Left lobe of liver (tissue), 2 donors: Measurements from ENCODE around the gene DLL4. TPM values are rescaled to one million over a fixed set of nuclear protein-coding genes. Genes with fewer than 3 reads are reported as not detected.

Experiments
- ATAC-seq: fragments of 200-7000 bp; cut with Tn5 transposase; one replicate; pipeline ENCODE4 v1.9.1; 2020; ENCODE audit warnings: mild to moderate bottlenecking, moderate library complexity
- DNase-seq: peaks from one replicate; pipeline ENCODE4 v3.0.0-alpha.2; 2020; ENCODE audit warnings: low spot score
- total RNA-seq: library from RNA; stranded (reverse); gene quantifications from one replicate; pipeline ENCODE4 v1.2.1, GENCODE V29; 2021
- donor health status: DM: no; HTN: no; CAD: no; lungs with moderate emphysema.
- donor health status: DM: no; HTN: yes; CAD: no.

Gene DLL4
- total RNA-seq, 1 donor from 2014 or later: 3.7 TPM

DNA sequence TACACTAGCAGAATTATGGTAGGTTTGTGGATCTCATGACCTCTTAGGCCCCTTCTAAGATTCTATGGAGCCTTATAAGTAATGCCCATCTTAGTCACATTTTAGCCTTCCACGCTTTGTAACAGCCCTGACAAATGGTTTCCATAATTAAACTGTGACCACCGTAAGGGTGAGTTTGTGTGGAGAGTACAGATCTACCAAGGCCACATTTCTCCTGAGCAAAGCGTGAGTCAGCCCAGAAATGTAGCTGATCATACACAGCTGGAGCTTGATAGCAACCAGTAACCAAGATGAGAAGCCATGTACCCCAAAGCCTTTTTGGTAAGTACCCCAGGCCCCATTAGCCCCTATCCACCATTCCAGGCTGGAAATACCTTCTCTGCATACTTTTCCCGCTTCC, 55.8 kb downstream of the DLL4 start:
- no peak for ATAC-seq

DNA sequence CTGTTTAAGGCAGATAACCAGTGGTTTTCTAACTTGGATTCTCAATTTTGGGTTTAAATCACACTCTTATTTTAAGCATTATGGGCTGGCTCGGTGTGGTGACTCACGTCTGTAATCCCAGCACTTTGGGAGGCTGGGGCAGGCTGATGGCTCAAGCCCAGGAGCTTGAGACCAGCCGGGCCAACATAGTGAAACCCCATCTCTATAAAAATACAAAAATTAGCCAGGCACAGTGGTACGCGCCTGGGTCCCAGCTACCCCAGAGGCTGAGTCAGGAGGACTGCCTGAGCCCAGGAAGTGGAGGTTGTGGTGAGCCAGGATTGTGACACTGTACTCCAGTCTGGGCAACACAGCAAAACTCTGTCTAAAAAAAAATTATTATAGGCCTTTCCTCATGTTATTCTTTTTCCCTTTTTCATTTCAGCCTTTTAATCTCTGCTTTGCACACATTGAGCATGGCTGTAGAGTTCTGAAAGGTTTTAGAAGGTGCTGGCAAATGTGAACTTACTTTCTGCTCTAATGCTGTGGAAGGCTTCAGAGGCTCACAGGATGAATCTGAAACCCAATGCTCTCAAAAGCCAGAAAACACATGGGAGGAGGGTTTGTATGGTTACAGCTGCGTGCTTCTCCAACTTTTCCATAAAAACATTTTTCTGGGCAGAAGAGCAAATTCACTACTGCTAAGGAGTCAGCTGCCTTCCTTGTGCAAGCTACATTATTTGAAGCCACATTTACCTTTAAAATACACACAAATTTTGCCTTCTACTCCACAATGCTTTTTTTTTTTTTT, 56.6 kb downstream of the DLL4 start:
- DNase-seq (no peak), ATAC-seq (no peak)

More for the DNA sequence above, 55.8 kb downstream of the DLL4 start:
- no peak for DNase-seq

DNA sequence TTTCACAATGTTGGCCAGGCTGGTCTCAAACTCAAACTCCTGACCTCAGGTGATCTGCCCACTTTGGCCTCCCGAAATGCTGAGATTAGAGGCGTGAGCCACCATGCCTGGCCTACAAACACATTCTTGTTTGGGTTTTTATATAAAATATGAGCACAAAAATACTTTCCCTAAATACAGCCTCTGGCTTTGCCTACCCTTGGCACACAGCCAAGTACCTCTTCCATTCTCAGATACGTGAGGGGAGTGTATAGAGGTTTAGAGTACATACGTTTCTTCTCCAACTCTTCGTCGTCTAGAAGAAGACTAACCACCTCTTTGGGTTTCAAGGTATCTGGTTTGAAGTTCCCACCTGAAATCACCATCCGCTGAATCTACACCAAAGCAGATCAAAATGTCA, 57.7 kb downstream of the DLL4 start:
- ATAC-seq (no peak), DNase-seq (no peak)

DNA sequence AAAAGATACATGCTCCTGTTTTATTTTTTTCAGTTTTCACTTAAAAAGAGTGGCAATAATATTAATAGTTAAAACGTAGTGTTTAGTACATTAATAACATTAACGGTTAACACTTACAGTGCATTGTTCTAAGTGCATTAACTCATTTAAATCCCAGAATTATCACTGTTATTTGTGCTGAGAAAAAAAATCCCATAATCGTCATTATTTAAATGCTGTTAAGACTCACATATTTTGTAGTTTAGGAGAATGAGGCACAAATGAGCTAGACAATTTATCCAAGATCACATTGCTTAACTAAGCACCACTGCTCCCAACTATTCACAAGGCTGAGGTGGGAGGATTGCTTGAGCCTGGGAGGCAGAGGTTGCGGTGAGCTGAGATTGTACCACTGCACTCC, 59.0 kb downstream of the DLL4 start:
- no peak for ATAC-seq
- no peak for DNase-seq

Other genes starting within 250 kb of the DLL4 start
- 0.38 TPM for gene RAD51, start 234.2 kb upstream of the DLL4 start, total RNA-seq
- gene RMDN3, start 174.1 kb upstream of the DLL4 start, total RNA-seq: 47.3 TPM
- 106 TPM for gene GCHFR, start 165.3 kb upstream of the DLL4 start, total RNA-seq
- gene C15orf62, start 159.4 kb upstream of the DLL4 start, total RNA-seq: 1.0 TPM
- gene ZFYVE19, start 122.3 kb upstream of the DLL4 start, total RNA-seq: 19.9 TPM
- gene DNAJC17, start 121.9 kb upstream of the DLL4 start, total RNA-seq: 31.3 TPM
- not detected for gene PPP1R14D, start 100.6 kb upstream of the DLL4 start, total RNA-seq
- 1.6 TPM for gene SPINT1, start 85.3 kb upstream of the DLL4 start, total RNA-seq
- not detected for gene RHOV, start 55.1 kb upstream of the DLL4 start, total RNA-seq
- gene VPS18, start 34.9 kb upstream of the DLL4 start, total RNA-seq: 10.3 TPM
- gene CHAC1, start 24.1 kb downstream of the DLL4 start, total RNA-seq: 1.1 TPM
- gene INO80, start 186.9 kb downstream of the DLL4 start, total RNA-seq: 10.4 TPM